ENCODE data around the gene CDH5.

Gene CDH5

DNA sequence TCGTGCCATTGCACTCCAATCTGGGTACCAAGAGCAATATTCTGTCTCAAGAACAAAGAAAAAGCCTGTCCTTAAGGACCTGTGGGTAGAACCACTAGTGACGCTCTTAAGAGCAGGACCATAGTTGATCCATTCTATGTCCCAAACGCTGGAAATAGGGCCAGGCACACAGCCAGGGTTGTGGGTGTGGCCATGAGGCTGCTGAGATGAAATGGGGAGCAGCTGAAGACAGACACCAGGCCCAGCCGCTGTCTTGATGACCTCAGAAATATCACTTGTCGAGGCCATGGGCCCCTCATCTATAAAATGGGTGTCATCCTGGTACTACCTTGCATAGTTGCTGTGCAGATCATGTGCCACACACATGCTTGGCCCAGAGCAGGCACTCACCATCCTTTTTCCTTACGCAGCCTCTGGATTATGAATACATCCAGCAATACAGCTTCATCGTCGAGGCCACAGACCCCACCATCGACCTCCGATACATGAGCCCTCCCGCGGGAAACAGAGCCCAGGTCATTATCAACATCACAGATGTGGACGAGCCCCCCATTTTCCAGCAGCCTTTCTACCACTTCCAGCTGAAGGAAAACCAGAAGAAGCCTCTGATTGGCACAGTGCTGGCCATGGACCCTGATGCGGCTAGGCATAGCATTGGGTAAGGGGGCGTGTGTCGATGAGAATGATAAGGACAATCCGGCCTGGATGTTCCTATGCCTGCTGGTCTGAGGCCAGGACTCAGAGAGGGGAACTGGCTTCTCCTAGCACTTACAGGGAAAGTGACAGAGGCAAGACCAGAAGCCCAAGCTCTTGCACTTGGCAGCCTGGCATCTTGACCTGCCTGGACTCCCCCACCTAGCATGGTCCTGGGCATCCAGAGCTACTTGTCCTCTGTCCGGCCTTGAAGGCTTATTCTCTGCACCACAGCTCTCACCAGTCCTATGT lies 25.5 kb downstream of the CDH5 start:
- DNase-seq (ENCODE audit: low read depth) = no peak

DNA sequence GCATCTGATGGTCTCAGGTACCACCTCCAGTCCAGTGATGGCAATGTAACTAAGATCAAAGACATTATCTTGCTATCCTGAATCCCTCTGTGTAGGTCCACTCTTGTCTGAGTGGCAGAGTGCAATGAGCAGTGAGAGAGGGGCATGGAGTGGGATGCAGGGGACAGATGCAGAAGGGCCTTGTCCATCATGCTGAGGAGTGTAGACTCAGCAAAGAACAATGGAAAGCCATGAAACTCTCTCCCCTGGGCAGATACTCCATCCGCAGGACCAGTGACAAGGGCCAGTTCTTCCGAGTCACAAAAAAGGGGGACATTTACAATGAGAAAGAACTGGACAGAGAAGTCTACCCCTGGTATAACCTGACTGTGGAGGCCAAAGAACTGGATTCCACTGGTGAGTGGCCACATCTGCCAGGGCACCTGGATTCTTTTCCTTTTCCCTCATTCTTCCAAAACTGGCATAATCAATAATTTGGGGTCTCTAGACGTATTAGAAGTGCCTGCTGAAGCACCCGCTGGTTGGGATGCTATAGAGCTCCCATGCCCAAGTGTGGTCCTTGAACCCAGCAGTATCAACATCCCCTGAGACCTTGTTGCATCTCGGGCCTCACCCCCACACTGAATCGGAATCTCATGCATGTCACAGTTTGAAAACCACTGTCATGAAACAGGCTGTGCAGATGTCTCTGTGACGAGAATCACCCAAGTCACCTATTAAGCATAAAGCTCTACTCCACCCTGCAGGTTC lies 29.5 kb downstream of the CDH5 start:
- DNase-seq (ENCODE audit: low read depth) = no peak

DNA sequence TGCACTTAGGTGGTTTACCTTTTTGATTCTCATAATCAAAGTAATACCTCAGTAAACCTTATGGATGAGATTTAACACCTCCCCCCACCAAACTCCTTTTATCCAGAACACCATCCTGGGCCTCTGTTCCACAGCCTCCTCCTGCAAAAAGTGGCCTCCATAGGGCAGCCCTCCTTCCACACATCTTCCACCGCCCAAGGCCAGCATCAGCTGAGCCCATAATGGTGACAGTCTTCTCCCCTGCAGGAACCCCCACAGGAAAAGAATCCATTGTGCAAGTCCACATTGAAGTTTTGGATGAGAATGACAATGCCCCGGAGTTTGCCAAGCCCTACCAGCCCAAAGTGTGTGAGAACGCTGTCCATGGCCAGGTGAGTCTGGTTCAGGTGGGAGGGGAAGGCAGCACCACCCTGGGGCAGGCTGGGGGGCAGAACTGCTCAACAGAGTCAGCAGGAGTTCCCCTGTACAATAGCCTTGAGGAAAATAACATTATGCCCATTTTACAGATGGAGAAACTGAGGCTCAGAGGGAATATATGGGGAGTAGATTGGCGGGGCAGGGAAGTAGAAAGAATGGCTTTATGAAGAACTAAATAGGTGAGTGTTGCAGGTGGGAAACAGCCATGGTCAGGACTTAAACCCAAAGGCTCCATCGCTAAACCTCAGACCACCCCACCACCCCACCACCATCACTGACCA lies 31.4 kb downstream of the CDH5 start:
- no peak for DNase-seq (ENCODE audit: low read depth)

DNA sequence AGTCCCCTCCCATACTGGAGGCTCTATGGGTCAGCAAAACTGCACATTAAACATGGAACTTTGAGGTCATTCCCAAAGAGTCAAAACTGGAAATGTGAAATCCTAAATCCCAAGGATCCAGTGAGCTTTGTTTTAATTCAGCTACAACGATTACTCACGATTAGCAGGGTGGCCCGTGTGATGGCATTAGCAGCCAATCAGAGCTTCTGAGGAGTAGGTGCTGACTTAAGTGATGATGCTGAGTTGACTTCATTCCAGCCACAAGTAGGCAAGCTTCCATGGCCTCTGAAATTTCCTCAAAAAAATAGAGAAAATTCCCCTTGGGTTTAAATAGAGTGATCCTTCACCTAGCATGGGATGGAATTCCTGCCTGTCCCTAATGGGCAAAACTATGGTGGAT lies 32.5 kb downstream of the CDH5 start:
- DNase-seq (ENCODE audit: low read depth) = no peak

DNA sequence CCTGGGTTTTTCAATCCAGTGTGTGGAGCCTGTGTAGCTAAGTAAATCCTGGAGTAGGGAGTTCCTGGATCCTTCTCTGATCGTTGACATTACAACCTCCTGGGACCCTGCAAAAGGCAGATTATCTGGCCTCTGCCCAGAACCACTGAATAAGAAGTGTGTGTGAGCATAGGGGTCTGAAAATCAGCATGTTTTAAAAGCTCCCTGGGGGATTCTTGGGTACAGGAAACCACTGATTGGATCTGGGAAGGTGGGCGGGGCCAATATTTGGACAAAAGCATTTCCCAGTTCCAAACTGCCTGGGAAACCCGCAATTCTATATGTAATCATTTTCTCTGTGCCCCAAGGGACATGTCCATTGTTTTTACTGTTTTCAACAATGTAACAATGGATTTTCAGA lies 33.4 kb downstream of the CDH5 start:
- DNase-seq (ENCODE audit: low read depth) = no peak

DNA sequence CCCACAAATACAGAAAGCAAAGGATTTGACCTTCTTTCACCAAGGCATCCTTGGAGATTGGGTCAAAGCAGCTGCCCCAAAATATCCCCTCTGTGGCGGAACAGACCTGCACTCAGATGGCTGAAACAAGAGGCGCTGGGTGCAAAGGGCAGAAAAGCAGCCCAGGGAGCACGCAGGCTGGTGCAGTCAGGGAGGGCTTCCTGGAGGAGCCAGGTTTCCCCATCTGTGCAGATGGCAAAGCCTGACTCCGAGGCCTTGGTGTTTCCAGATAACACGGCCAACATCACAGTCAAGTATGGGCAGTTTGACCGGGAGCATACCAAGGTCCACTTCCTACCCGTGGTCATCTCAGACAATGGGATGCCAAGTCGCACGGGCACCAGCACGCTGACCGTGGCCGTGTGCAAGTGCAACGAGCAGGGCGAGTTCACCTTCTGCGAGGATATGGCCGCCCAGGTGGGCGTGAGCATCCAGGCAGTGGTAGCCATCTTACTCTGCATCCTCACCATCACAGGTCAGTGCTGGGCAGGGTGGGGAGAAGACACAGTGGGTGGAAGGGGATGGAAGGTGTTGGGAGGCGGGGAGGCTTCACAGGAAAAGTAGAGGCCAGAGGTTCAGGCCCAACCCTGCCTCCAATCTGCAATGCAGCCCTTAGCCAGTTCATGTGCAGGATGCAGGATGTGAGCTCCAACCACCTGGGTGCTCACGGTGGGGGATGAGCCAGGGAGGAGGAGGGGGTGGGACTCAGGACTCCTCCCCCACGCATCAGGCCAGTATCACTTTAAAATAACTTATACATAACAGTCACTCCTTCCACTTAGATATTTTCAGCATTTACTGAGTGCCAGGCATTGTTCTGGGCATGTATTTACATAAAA lies 34.3 kb downstream of the CDH5 start:
- no peak for DNase-seq (ENCODE audit: low read depth)

DNA sequence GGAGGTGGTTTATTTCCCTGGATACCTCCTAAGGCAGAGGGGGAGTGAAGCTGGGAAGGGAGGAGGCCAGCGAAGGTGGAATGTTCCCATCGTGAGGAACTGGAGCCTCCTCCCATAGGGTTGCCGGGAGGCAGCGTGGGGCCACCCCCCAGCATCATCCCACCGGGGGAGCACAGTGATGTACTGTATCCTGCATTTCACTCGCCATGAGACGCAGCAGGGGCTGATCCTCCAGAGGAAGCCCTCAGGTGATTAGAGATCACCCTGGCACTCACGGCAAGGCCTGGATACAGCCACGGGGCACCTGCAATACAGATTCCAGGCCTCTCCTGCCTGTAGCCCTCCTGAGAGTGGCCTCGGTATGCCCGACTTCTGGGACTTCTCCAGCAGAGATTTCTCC lies 35.1 kb downstream of the CDH5 start:
- DNase-seq (ENCODE audit: low read depth) = no peak

GRCh38 chr16:66402166-66402565 lies 35.7 kb downstream of the CDH5 start:
- DNase-seq (ENCODE audit: low read depth) = no peak

DNA sequence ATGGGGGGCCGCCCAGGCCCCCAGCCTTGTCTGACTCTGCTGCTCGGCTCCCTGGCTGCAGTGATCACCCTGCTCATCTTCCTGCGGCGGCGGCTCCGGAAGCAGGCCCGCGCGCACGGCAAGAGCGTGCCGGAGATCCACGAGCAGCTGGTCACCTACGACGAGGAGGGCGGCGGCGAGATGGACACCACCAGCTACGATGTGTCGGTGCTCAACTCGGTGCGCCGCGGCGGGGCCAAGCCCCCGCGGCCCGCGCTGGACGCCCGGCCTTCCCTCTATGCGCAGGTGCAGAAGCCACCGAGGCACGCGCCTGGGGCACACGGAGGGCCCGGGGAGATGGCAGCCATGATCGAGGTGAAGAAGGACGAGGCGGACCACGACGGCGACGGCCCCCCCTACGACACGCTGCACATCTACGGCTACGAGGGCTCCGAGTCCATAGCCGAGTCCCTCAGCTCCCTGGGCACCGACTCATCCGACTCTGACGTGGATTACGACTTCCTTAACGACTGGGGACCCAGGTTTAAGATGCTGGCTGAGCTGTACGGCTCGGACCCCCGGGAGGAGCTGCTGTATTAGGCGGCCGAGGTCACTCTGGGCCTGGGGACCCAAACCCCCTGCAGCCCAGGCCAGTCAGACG lies 36.2 kb downstream of the CDH5 start:
- DNase-seq (ENCODE audit: low read depth) = no peak

DNA sequence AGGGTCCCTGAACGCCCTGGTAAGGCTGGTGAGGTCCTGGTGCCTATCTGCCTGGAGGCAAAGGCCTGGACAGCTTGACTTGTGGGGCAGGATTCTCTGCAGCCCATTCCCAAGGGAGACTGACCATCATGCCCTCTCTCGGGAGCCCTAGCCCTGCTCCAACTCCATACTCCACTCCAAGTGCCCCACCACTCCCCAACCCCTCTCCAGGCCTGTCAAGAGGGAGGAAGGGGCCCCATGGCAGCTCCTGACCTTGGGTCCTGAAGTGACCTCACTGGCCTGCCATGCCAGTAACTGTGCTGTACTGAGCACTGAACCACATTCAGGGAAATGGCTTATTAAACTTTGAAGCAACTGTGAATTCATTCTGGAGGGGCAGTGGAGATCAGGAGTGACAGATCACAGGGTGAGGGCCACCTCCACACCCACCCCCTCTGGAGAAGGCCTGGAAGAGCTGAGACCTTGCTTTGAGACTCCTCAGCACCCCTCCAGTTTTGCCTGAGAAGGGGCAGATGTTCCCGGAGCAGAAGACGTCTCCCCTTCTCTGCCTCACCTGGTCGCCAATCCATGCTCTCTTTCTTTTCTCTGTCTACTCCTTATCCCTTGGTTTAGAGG lies 37.1 kb downstream of the CDH5 start:
- no peak for DNase-seq (ENCODE audit: low read depth)

DNA sequence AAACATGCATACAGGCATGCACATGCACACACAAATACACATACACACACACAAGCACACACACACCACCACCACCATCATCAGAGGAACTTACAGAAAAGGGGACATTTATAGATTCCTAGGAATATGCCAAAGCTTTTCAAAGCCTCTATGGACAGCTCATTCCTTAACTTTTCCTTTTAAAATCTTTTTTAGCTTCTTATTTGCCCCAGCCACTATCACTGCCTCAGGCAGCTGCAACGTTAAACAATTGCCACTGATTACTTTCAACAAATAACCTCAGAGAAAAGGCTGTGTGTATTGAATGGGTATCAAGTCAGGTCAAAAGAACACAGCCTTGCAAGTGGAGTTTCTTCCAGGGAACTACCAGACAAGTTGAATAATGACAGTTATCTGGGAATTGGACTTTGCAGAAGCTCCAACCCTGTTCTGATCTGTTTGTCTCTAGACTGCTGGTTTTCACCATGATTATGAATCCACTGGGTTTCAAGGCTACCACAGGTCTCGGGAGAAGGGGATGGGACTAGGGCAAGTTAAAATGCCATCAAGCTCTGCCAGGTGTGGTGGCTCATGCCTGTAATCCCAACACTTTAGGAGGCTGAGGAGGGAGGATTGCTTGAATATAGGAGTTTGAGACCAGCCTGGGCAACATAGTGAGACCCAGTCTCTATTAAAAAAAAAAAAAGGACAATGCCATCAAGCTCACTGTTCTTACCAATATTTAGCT lies 38.7 kb downstream of the CDH5 start:
- no peak for DNase-seq (ENCODE audit: low read depth)

DNA sequence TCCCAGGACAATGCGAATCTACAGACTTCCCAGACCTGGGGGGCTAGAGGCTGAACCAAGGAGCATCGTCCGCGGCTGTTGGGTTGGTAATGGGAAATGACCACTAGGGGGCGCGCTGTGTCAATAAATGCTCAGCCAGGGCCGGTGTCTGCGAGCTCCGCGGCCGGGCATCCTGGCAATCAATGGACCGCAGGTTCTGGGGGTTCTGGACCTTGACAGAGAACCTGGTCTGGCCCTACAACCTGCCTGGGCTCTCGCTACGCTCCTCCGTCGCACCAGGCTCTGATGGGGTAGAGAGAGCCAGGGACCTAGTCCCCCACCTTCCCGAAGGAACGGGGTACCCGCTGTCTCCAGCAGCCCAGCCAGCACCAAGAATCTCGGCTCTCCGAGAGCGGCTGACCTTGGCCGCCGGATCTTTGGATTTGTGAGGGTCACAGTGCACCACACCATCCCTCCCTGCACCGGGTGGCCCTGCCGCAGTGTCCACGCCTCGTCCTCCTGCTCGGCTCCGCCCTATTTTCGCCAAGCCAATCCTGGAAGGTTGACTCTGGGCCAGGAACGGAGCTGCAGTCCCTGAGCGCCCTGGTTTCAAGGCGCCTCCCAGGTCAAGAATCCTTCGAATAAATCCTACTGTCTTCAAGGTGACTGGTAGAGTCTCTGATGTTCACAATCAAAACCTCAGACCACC lies 40.2 kb downstream of the CDH5 start:
- DNase-seq (ENCODE audit: low read depth) = no peak

- no peak for DNase-seq (ENCODE audit: low read depth)
Observed at GRCh38 chr16:66408163-66409048, 41.9 kb downstream of the CDH5 start.

- no peak for DNase-seq (ENCODE audit: low read depth)
Observed at GRCh38 chr16:66409156-66409555, 42.7 kb downstream of the CDH5 start.

DNA sequence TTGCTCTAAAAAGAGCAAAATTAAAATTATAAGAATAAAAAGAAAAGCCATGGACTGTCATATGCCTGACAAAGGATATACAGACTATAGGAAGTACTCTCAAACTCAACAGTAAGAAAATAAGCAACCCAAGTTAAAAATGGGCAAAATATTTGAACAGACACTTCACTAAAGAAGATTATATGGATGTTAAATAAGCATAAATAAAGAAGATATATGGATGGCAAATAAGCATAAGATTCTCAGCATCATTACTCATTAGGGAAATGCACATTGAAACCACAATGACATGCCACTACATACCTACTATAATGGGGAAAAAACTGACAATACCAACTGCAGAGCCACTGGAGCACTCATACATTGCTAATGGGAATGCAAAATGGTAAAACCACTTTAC lies 45.7 kb downstream of the CDH5 start:
- DNase-seq (ENCODE audit: low read depth) = no peak

DNA sequence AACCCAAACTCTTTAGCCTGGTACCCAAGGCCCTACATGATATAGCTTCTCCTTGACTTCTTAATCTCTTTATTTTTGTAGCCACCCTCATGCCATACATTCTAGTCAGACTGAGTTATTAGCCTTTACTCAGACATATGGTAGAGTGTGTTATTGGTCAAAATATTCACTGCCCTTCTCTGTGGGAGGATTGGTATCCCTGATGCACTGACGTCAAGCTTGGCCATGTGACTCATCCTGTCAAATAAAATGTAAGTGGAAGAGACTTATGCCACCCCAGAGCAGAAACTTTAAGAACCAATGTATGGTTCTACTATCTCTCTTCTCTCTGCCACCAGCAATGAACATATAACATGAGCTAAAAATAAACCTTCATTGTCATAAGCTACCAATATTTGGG lies 48.4 kb downstream of the CDH5 start:
- DNase-seq (ENCODE audit: low read depth) = no peak

- DNase-seq (ENCODE audit: low read depth) = no peak
Observed at GRCh38 chr16:66416136-66416535, 49.6 kb downstream of the CDH5 start.

DNA sequence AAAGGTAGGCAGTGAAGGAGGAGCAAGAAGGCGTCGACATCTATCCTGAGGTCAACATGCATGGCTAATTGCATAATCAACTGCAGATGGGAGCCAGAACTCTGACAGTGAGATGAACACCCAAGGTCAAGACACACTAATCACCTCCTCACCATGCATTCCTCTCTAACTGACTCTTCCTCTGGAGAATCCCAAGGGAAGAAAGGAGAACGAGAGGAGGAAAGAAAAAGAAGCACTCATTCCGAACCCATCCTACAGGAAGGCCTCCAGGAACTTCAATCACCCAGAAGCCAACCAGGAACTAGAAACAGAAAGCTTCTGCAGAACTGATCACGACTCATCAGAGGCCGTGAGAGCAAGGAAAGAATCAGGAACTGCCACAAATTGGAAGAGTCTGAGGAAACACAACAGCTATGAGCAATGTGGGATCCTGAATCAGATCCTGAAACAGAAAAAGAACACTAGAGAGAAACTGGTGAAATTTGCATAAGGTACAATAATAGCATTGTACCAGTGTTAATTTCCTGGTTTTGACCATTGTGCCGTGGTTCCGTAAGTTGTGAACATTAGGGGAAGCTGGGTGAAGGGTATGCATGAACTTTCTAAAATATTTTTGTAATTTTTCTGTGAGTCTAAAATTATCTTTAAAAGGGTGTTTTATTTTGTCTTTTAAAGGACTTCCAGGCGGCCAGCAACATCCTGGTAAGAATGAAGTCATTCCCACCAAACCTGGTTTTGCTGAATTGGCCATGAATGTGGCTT lies 50.6 kb downstream of the CDH5 start:
- DNase-seq (ENCODE audit: low read depth) = peak; percentile 71
